GM19467 (cell line): ENCODE results near the gene PAQR4.

ENCODE experiments used
- ATAC-seq: cut with Tn5 transposase; IDR thresholded peaks from one replicate; pipeline ENCODE4 v1.9.1; 2021; ENCODE audit warnings: mild to moderate bottlenecking, moderate library complexity; ENCODE audit not compliant: unreplicated experiment

Gene PAQR4

GRCh38 chr16:2977440-2977839 is 8.3 kb downstream of the PAQR4 start:
- ATAC-seq = no peak

GRCh38 chr16:2979669-2980226 is 10.6 kb downstream of the PAQR4 start:
- peak; percentile 15 for ATAC-seq

- ATAC-seq = peak; percentile 75
Observed at GRCh38 chr16:2980227-2981176, 11.4 kb downstream of the PAQR4 start, which contains the start of gene PKMYT1. PKMYT1 (minus strand) TSS chr16:2980446; CDS start chr16:2979657, 789 bp downstream.

- ATAC-seq = no peak
Observed at GRCh38 chr16:2981177-2981898, 12.2 kb downstream of the PAQR4 start.

- no peak for ATAC-seq
Observed at GRCh38 chr16:2981899-2982250, 12.7 kb downstream of the PAQR4 start.

GRCh38 chr16:2982402-2982801 is 13.3 kb downstream of the PAQR4 start:
- ATAC-seq = no peak

- ATAC-seq = no peak
Observed at GRCh38 chr16:2983706-2984136, 14.6 kb downstream of the PAQR4 start.

GRCh38 chr16:2985462-2985861 is 16.3 kb downstream of the PAQR4 start:
- ATAC-seq = no peak

- no peak for ATAC-seq
Observed at GRCh38 chr16:2985893-2986355, 16.8 kb downstream of the PAQR4 start.

- ATAC-seq = no peak
Observed at GRCh38 chr16:2986623-2987188, 17.6 kb downstream of the PAQR4 start.

GRCh38 chr16:2987286-2987685 is 18.1 kb downstream of the PAQR4 start:
- ATAC-seq = no peak

GRCh38 chr16:2987833-2988232 is 18.7 kb downstream of the PAQR4 start:
- no peak for ATAC-seq

- no peak for ATAC-seq
Observed at GRCh38 chr16:2988590-2989099, 19.5 kb downstream of the PAQR4 start.

- ATAC-seq = no peak
Observed at GRCh38 chr16:2990891-2991290, 21.7 kb downstream of the PAQR4 start.

- no peak for ATAC-seq
Observed at GRCh38 chr16:2991566-2992261, 22.6 kb downstream of the PAQR4 start.

- no peak for ATAC-seq
Observed at GRCh38 chr16:2992383-2993081, 23.4 kb downstream of the PAQR4 start.

GRCh38 chr16:2996298-2996697 is 27.1 kb downstream of the PAQR4 start:
- ATAC-seq = no peak

GRCh38 chr16:2999929-3000328 is 30.8 kb downstream of the PAQR4 start:
- ATAC-seq = no peak

GRCh38 chr16:3000540-3000939 is 31.4 kb downstream of the PAQR4 start:
- no peak for ATAC-seq

GRCh38 chr16:3001316-3001715 is 32.2 kb downstream of the PAQR4 start:
- ATAC-seq = no peak
